Skeletal muscle cell (primary cell): Measurements from ENCODE around the gene CAPN7.

Experiments used
- DNase-seq: peaks from one replicate; pipeline ENCODE4 v3.0.0-alpha.2; 2010; ENCODE audit warnings: low read depth
- H3K4me3 ChIP-seq: 2 replicates; pipeline ENCODE4 v1.5.1; 2011; ENCODE audit warnings: low read depth, mild to moderate bottlenecking, control low read depth, low read length, moderate library complexity

Gene CAPN7

DNA sequence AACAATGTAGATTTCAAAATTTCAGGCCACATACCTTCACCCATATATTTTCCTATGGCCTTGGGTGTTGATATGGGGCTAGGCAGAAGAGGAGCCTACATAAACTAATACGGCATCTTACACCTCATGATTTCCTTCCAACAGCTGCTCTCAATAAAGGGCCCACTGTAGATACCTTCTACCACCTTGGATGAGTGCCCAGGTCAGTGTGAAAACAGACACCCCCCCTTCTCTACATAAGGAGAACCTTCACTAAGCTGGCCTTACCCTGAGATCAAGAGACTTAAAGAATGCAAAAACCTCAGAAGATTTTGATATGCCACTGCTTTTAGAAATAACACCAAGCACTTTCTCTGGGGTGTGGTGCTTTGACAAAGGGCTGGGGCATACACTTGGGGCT is 83.6 kb downstream of the CAPN7 start:
- H3K4me3 ChIP-seq, result no peak overlapping the region
- no peak for DNase-seq

DNA sequence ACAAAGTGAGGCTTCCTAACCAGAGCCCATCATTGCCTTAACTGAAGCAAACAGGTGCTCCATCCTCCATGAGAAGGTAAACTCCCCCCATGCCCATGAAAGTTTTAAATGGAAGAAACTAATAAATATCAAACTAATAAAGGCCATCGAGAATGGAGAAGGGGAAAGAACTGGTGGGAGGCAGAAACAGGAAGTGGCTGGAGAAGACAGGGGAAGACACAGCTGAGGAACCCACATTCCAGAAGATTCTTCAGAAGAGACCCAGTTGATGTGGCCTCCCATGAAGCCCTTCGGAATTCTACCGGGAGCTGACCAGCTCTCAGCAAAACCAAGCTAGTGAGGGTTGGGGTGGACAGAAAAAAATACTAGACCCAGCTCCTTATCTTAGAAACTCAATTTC is 84.7 kb downstream of the CAPN7 start:
- H3K4me3 ChIP-seq, result no peak overlapping the region
- DNase-seq, result no peak

DNA sequence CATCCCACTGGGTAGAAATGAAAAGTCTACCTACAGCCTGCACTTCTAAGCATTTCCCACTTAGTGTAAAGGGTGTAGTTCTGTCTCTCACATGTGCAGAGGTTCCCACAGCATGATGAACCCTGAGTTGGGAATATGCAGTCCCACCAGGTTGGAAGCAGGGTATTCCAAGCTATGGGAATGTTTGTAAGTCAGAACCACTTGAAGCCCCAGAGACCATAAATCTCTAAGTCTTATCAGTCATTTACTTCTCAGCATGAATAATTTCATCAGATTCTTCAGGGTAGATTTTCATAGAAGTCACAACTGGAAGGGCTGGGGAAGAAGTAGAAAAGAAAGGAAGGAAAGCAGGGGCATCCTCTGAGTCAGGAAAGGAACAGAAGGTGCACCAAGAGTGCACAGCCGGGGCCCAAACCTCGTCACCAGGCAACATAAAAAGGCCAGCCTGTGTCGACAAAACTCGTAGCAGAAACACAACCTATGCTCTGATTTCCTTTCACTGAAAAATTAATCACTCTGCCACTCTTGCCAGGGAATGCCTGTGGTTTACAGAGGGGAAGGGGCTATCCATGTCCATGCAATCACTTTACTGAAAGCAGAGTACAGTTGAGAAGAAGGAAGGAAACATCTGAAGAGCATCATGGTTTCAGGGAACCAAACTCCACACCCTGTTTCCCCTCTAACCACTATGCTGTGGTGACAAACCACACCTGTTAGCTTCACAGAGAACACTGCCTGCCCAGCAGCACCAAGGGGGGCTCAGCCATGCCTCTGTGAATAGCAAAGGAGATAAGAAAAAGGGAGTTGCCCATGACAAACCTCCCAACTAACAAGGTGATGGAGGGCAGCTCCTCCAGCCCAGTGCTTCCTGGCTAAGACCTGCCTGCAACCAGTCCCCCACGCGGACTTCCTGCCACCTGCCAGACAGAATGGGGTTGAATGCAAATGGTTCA is 85.8 kb downstream of the CAPN7 start:
- no peak overlapping the region for H3K4me3 ChIP-seq
- no peak for DNase-seq

DNA sequence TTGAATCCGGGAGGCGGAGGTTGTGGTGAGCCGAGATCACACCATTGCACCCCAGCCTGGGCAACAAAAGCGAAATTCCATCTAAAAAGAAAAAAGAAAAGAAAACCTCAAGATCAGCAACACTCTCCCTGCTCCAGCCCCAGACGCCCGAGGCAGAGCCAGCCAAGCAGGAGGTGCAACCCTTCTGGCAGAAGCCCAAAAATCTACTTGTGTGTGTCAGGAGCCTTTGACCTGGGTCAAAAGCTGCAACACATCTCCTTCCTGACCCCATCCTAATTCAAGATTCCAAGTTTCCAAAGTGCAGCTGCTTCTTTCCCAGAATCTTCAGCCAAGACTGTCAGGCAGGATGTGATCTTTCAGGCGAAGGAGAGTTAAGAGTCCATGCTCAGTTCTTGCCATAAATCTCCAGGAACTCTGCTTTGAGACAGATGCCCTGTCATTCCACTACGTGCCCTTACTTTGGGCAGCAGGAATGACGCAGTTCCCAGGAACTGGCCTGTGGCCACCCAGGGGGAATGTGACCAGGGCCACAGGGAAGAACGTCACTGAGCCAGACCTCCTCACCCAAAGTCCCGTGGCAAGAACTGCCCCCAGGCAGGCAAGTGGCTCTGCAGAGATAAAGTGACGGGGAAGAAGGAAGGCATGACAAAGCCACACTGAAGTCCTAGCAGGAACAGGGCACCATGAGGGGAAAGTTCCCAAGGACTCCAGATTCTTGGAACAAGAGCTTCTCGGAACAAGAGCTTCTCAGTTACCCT is 86.9 kb downstream of the CAPN7 start:
- DNase-seq, result no peak
- H3K4me3 ChIP-seq, result no peak overlapping the region

DNA sequence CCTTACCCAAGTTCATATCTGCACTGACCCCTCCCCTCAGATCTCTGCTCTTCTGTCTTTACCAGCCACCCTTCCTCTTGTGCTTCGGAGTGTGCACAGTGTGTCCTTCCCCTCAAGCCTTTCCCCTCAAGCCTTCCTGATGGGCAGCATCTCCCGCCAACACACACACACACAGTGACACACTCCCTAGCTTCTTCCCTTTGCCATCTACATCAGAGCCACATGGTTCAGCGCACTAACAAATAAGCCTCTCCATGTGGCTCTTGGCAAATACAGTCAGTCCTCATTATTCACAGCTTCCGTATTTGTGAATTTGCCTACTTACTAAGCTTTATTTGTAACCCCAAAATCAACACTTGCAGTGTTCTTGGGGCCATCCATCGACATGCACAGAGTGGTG is 88.9 kb downstream of the CAPN7 start:
- no peak overlapping the region for H3K4me3 ChIP-seq
- no peak for DNase-seq

DNA sequence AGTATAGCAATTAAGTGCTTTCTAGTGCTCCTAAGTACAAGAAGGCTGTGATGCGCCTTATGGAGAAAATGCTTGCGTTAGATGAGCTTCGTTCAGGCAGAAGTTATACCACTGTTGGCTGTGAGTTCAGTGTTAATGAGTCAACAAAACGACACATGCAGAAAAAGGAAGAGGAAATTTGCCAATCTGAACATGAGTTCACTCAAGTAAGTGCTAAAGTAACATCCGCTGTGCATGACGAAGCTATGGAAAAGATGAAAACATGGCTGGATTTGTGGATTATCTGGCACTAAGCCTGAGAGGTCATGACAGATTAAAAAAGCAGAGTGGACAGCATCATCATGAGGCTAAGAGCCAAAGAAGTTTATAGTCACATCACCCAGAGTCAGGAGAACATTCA is 89.5 kb downstream of the CAPN7 start:
- no peak for DNase-seq
- H3K4me3 ChIP-seq, result no peak overlapping the region

DNA sequence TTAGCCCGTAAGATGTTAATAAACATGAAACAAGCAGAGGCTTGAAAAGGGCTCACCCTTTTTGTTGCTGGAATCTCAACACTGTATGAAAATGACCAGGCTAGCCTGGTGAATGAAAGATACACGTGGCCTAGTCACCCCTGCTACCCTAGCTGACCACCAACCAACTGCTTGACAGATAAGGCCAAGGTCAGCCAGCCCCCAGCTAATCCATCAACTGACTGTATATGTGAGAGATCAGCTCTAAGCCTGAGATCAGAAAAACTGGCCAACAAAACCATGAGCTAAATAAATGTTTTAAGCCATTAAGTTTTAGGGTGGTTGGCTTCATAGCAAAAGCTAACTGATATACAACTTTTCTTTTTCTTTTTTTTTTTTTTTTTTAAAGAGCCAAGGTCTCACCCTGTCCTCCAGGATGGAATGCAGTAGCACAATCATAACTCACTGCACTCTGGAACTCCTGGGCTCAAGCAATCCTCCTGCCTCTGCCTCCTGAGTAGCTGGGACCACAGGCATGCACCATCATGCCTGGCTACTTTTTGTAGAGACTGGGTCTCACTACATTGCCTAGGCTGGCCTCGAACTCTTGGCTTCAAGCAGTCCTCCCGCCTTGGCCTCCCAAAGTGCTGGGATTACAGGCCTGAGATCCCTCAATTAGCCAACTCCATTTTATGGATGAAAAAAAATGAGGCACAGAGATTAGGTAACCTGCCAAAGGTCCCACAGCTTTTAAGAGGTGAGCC is 91.7 kb downstream of the CAPN7 start:
- DNase-seq, result no peak
- H3K4me3 ChIP-seq, result no peak overlapping the region

DNA sequence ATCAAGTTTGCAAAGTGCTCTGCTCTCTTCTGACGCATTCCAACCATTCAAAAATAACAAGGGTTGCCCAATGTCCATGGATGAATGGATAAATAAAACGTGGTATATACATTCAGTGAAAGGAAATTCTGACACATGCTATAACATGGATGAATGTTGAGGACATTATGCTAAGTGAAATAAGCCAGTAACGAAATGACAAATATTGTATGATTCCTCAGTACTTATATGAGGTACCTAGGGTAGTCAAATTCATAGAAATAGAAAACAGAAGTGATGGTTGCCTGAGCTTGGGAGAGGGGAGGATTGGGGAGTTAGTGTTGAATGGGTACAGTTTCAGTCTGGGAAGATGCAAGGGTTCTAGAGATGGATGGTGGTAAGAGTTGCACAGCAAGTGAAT is 92.5 kb downstream of the CAPN7 start:
- H3K4me3 ChIP-seq, result no peak overlapping the region
- no peak for DNase-seq

DNA sequence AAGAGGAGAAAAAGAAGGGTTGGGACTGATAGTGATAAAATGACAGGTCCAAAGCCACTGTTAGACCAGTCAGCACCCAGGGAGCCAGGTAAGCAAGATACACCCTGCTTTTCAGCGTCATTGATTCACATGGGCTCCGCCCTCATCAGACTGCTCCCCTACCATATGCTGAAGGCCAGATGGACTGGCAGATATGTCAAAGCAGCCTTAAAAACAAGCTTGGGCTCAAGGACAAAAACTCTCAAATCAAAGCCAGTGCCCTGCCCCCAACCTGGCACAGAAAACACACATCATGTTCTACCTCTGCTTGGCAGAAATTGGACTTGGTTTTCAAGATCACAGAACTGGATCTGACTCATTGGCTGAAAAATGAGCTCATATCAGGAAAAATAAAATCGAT is 93.0 kb downstream of the CAPN7 start:
- DNase-seq, result no peak
- no peak overlapping the region for H3K4me3 ChIP-seq

DNA sequence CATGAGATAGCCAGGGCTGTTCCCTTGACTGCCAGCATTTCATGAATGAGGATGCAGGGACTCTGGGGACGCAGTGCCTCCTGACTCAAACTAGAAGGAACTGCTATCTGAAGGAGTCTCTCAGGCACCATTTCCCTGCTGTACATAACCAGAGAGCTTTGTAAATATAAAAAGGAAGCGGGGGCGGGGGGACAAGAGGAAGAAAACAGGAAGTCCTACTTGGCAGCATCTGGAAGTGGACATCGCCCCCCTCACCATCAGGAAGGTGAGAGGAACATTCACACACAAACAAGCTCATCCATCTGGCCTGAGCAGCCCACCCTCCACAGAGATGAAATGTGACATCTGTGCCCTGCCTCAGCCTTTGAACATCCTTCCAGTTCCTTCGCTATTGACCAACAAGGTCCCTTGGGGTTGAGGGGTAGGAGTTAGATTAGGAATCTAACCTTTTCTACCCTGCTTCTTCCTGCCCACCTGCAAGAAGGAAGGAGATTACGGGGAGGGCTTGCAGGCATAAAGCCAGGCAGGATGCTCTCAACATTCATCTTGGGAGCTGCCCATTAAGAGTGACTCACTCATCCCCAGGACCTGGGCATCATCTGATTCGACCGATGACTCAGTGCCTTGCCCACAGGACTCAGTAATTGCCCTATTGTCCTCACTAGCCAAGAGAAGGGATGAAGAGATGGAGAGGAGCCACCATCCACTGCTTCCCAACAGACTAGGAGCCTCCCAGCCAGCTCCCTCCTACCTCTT is 94.5 kb downstream of the CAPN7 start:
- DNase-seq, result peak; percentile 23
- H3K4me3 ChIP-seq, result no peak overlapping the region

DNA sequence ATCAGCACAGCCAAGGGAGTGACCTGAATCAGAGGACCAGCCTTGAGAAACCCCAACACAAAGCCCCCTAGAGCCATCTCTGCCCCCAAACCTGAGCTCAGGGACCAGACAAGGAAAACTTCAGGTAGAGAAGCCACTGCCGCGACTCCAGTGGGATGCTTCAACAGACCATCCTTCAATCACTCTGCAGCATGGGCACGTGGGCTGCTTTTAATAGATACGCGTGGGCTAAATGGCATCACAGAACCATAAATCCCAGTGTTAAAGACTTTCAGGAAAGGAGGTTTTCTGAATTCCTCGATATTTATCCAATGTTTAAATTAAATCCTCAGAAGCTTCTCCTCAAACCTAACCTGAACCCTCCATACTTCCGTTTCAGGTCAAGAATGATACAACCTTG is 95.7 kb downstream of the CAPN7 start:
- H3K4me3 ChIP-seq, result no peak overlapping the region
- no peak for DNase-seq
